ENCODE results near the gene CHST3.
"Not testable (repeated sequence)": the region's sequence is repeated elsewhere in the genome, so short reads cannot be mapped to it uniquely, and the experiment has no call there.

CHST3 gene

DNA sequence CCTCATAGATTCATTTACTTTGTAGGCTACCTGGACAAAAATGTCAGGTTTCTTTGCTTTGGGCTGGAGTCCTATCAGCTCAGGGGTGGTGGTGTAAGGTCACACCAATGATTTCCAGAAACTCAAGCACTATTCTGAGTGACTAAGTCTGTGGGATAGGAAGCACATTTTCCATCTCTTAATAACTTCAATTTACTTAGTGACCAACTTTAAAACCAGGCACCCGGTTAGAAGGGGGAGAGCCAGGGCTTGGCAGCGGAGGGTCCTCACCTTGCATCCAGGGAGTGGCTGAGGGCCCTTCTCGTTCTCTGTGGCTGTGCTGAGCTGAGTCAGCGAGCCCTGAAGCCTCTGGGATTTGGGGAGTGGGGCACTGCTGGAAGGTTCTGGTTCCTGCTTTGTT is 6.7 kb downstream of the CHST3 start:
- no peak for DNase-seq (ENCODE audit: low read depth, low spot score)
- no peak overlapping the region for H3K4me3 ChIP-seq (ENCODE audit: low read length)

DNA sequence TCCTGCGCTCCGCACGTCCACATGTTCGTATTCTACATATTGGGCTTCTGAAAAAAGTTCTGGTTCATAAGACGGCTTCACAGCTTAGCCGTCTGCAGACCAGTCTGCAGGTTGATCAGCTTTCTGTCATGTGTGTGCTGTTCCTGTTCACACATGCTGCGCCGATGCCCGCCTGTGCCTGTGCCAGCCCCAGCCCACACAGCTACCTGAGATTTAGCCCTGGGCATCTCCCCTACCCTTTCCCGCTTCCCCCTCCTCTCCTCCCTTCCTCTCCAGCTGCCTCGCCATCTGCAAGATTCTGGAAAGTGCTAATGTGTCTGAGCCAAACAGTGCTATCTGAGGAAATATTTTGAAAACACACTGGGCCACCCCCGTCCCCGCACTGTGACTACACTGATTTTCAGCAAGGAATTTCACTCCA is 7.1 kb downstream of the CHST3 start:
- H3K4me3 ChIP-seq (ENCODE audit: low read length) = no peak overlapping the region
- DNase-seq (ENCODE audit: low read depth, low spot score) = no peak

DNA sequence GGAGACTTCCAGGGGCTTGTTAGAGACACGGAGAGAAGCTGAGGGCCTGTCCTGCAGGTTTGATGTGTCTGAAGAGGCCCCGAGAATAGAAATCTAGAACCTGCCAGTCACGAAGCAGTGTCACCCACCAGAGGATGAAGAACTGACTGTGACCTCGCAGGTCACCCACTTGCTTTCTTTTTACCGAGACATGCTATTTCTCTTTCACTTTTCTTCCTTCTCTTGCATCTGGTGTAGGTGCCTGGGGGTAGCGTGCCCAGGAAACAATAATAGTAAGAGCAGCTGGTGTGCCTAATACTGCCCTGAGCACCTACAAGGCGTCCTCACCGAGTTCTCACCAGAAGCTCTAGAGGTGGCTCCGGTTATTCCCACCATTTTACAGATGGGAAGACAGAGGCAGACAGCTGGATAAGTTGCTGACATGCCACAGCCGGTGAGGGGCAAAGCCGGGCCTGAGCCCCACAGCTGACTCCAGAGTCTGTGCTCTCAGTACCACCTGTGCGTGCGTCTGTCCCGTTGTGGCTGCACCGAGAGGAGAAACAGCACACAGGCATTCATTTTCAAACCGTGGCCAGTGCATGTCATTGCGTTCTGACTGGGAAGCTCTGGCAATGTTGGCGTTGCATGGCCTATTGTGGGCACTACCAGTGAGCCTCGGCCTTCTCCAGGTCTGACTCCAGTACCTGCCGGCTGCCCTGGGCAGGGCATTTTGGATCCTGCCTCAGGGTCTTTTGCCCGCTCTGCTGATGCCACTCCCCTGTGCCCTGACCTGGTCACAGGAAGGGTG is 7.8 kb downstream of the CHST3 start:
- H3K4me3 ChIP-seq (ENCODE audit: low read length) = no peak overlapping the region
- DNase-seq (ENCODE audit: low read depth, low spot score) = no peak

DNA sequence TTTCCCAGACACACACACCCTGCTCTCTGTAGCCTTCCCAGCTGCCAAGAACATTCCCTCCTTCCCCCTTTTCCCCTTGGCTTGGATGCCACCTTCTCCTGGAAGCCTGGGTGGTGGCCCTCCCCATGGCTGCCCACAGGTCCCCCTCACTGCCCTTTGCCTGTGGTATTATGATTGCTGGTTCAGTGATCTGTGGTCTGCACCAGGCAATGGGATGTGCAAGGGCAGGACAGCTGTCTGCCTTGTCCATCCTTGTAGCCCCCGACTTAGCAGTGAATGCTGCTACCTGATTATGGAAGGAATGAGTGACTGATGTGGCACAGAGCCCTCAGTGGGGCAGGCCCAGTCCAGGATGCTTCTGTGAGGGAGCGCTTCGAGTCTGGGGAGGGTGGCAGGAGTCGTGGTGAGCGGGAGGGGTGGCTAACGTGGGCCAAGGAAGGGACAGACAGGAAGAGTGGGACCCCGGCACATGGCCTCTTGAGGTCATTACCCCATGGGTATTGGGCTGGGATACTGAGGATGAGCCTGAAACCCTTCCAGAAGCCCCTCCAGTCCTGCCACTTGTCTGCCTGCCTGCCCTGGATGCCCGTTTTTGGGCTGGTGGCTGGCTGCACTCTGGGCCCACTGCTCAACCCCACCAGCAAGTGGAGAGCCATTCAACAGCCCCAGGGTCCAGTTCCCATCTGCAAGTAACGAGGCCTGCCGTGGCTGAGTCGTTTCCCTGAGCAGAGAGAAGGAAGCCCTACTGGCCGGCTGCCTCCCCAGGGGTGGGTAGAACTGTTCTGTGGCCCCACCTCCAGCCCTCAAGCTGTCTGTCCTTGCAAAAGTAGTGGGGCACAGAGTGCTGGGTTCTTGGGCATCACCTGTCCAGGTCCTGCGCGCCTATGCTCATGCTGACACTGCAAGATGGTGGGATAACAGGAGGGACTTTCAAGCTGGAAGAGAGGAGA is 8.8 kb downstream of the CHST3 start:
- no peak for DNase-seq (ENCODE audit: low read depth, low spot score)
- H3K4me3 ChIP-seq (ENCODE audit: low read length) = no peak overlapping the region

DNA sequence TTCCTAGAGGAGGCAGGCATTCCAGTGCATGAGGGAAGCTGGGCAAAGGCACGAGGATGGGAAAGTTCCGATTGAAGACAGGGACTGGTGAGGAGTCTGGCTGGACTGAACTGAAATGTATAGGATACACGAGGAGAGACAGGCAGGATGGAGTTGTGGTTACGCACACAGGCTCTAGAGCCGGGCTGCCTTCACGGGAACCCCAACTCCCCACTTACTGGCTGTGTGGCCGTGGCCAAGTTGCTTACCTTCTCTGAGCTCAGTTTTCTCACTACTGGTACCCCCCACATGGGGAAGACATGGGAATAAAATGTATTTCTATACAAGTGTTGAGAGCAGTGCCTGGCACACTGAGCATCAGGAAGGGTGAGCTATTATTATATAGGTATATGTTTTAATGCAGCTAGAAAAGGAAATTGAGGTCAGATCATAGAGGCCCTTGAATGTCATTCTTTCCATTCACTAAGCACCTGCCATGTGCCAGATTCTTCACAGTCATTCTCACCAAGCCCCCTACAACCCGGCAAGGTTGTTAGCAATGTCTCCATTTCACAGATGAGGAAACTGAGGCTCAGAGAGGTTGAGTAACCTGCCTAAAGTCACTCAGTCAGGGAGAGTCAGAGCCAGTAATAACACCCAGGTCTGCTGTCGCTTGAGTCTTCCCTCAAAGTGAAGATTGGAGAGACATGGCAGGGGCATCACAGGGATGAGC is 9.7 kb downstream of the CHST3 start:
- DNase-seq (ENCODE audit: low read depth, low spot score) = peak; percentile 45
- H3K4me3 ChIP-seq (ENCODE audit: low read length) = no peak overlapping the region

DNA sequence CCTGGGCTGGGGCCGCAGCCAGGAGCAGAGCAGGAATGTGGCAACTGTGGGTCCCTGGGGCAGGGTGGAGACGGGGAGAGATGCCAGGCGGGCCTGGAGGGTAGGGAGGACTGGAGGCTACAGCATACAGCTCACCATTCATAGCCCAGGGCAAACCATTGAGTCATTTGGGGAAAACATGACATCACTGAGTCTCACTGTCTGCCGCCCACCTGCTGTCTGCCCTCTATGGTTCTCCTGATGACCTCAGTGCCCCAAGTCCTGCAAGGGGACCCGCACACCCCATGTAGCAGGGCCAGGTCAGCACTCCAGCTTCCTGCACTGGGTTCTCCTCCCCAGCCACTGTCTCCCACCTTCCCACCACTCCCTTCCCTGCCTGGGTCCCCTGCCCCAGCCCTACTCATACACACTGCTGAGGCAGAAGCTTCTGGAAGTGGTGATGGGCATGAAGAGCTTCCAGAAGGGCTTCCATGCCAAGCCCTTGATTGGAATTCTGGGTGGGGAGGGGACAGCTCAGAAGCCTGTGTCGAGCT is 10.4 kb downstream of the CHST3 start:
- DNase-seq (ENCODE audit: low read depth, low spot score) = no peak
- H3K4me3 ChIP-seq (ENCODE audit: low read length) = no peak overlapping the region

DNA sequence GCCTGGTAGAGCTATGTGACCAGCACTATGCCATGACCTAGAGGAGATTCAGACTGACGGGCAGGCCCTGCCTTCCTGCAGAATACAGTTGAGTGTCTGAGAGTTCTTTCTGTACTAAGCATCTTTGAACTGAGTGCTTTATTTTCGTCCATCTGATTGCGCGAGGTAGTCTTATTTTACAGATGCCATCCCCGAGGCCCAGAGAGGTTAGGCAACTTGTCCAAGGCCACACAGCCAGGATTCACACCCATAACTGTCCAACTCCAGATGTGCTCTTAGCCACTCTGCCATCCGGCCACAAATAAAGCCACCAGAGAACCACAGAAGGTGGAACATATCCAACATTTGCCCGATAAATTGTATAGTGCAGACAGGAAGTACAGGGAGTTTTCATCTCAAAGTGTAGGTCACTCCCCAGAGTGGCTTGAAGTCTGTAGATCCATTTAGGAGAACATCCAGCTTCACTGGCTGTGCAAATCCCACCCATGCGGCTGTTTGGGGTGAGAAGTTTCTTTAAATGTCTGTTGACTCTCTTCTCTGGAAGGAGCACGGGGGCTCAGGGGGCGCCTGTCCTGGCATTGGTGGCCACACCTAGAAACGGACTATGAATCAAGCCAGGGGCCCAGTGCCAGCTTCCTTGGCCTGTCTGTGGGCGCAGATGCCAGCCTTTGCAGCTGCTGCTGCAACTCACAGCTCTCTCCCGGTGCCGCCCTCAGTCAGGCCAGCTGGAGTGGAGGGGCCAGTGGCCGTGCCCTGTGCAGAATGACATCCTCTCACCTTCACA is 11.1 kb downstream of the CHST3 start:
- H3K4me3 ChIP-seq (ENCODE audit: low read length) = no peak overlapping the region
- DNase-seq (ENCODE audit: low read depth, low spot score) = no peak

DNA sequence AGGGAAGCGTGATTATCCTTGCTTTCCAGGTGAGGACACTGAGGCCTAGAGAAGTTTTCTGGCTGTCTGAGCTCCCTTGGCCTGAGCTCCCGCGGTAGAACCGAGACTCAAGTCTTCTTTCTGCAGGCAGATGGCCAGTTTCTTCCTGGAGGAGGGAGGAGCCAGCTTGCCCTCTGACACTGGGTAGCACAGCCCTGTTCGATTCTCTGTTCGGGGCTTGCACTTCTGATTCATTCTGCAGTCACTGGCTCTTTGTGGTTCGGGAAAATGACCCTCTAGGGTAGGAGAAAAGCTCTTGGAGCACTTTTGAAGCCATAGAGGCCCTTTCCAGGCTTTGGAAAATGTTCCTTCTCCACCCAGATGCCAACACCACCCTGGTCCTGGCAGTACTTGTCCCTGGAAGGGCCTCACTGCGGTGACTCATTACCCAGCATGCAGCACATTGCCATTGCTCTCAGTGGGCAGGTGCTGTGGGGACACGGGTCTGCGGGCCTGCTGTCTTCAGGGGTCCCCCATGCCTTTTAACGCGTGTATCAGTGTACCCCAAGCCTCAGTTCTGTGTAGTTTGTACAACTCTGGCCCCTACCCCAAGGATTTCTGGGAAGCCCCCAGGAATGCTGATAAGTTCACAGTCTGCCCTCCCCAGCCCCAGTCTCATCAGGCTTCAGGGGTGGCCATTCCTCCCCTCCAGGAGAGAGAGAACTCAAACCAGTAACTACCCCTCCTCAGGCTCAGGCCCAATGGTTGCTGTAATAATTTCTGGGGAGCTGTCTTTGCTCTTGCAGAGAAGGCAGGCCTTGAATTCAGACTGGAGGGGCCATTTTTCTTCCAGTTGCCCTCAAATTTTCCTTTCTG is 11.9 kb downstream of the CHST3 start:
- DNase-seq (ENCODE audit: low read depth, low spot score) = no peak
- no peak overlapping the region for H3K4me3 ChIP-seq (ENCODE audit: low read length)

DNA sequence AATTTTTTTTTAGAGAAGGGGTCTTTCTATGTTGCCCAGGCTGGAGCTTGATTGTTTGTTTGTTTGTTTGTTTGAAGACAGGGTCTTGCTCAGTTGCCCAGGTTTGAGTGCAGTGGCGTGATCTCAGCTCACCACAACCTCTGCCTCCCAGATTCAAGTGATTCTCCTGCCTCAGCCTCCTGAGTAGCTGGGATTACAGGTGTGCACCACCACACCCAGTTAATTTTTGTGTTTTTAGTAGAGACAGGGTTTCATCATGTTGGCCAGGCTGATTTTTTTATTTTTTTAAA is 13.4 kb downstream of the CHST3 start:
- not testable (repeated sequence) for DNase-seq (ENCODE audit: low read depth, low spot score); H3K4me3 ChIP-seq (ENCODE audit: low read length)

DNA sequence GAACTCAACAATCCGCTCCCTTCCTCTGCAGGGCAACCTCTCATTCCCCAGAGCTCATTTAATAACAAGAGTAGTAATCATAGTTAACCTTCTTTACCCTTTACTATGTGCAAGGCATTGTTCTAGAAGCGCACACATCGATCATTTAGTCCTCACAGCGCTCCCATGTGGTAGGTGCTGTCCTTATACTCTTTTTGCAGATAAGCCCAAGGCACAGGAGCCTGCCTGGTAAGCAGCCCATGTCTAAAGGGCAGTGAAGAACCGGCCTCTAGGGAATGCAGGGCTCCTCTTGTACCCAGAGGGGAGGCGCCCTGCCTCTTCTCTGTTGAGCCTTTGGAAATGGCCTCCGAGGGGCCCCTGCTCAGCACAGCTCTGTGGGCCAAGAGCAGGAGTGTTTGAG is 14.3 kb downstream of the CHST3 start:
- DNase-seq (ENCODE audit: low read depth, low spot score) = no peak

DNA sequence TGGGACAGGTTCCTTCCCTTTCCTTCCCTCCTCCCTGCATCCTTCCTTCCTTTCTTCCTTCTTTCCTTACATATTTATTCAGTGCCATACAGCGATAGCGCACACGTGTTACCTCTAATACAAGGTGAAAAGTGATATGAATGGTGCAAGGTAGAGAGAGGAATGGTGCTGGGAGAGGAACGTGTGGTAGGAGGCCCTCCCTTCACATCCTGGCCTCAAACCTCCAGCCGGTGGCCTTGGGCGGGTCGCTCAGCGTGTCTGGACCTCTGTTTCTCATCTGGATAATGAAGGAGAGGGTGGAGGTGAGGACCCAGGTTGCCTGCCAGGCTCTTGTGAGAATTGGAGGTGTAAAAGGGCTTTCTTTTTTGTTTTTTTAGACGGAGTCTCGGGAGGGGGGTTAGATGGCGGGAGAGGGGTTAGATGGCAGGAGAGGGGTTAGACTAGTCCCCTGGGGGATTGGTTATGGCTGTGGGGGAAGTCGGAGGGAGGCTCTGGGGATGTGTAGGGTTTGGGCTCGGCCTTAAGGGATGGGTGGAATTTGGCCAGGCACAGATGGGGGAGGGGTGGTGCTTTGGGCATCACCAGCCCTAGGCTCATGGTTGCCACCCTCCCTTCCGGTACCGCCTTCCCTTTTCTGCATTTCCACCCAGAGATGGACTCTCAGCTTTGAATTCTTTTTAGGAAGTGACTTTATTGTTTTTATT is 14.9 kb downstream of the CHST3 start:
- DNase-seq (ENCODE audit: low read depth, low spot score) = no peak
- no peak overlapping the region for H3K4me3 ChIP-seq (ENCODE audit: low read length)

More for the DNA sequence above, 14.3 kb downstream of the CHST3 start:
- no peak overlapping the region for H3K4me3 ChIP-seq (ENCODE audit: low read length)

DNA sequence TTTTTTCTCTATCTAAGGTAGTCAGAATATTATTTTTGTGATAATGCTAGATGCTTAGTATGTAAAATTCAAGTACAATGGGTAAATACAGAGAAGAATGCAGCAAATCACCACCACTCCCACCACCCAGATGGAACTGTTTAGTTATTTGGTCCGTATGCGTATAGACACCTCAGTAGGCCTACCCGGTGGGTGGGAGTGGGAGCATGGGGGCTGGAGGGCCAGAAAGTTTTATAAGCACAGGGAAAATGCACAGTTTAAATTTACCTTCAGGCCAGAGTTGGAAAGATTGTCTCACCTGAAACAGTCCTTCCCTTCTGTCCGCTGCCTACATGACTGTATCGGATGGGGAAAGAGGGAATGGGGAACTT is 15.5 kb downstream of the CHST3 start:
- no peak overlapping the region for H3K4me3 ChIP-seq (ENCODE audit: low read length)
- DNase-seq (ENCODE audit: low read depth, low spot score) = no peak

DNA sequence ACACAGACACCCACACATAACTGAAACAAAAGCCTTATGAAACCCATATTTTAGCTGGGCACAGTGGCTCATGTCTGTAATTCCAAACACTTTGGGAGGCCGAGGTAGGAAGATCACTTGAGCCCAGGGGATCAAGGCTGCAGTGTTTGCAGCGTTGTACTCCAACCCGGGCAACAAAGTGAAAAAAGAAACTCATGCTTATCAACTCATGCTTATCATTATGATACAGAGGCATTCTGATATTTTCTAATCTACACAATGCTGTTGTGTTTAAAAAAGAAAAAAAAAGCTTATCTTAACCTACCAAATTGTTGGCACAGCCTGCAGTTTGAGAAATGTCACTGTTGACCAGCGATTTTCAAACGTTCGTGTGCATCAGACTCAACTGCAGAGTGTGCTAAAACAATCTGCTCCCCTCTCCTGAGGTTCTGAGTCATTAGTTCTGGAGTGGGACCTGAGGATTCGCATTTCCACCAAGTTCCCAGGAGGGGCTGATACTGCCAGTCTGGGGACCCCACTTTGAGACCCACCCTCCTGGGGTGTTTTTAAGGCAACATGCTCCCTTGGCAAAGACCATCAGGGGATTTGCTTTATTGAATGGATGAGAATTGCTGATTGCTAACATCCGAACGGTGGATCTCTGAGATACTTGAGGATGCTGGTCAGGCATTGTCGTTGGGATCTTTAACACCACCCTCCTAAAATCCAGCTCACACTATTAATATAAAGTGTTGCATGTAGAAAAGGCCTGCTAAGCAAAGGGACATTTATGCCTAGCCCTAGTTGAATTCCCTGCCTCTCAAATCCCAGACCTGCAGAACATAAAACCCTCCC is 16.2 kb downstream of the CHST3 start:
- DNase-seq (ENCODE audit: low read depth, low spot score) = no peak
- H3K4me3 ChIP-seq (ENCODE audit: low read length) = no peak overlapping the region

DNA sequence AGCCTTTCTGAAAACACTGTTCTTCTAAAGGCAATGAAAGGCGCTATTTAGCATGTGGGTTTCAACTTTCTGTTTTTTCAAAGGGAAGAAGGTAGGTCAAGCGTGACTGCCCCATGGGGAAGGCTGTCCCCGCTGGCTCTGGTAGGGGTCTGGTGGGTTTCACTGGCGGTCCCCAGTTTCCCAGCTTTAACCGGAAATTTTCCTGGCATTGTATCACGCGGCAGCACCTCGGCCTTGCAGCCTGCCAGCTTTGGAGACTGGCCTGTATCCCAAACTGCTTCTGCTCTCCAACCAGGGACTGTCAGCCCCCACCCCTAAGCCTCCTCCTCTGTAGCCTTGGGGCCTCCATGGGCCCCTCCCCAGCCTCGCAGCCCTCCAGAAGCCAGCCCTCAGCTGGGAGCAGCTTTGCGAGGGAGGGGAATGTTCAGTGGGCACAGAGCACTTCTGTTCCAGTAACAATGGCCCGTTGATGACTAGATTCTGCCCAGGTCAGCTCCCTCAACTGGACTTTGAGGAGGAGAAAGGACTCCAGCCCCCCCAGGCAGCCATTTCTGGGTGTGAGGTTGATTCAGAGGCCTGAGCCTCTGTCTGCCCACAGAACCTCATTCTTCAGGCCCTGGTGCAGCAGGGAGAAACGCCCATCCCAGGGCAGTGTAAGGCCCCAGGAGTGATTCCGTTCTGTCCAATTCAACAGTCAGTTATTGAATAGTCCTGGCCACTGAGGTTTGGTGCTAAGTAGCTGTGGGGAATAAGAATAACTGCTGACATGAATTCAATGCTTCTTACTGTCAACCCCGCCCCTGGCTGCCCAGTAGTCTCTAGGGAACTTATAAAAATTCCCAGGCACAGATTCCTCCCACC is 17.1 kb downstream of the CHST3 start:
- H3K4me3 ChIP-seq (ENCODE audit: low read length) = no peak overlapping the region
- DNase-seq (ENCODE audit: low read depth, low spot score) = no peak

DNA sequence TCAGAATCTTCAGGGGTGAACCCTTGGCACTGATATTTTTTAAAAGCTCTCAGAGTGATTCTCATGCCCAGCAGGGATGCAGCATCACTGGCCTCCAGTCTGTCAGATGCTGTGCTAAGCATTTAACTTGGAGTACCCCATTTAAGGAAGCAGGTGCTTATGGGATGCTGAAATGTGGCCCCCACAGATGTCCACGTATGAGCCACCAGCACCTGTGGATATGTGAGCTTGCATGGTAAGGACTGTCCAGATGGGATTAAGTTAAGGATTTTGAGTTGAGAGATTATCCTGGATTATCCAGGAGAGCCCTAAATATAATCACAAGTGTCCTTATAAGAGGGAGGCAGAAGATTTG is 17.7 kb downstream of the CHST3 start:
- no peak for DNase-seq (ENCODE audit: low read depth, low spot score)
- H3K4me3 ChIP-seq (ENCODE audit: low read length) = no peak overlapping the region

Measured in Jurkat, Clone E6-1 (cell line).